ENCODE results near the gene BCL2L2.

BCL2L2 gene

GRCh38 chr14:23326491-23327332, 20.1 kb downstream of the BCL2L2 start:
- DNase-seq: no peak

GRCh38 chr14:23327947-23328744, 21.5 kb downstream of the BCL2L2 start:
- peak; percentile 2 for DNase-seq

- no peak for DNase-seq
Observed at GRCh38 chr14:23335623-23336022, 29.0 kb downstream of the BCL2L2 start.

GRCh38 chr14:23339506-23340268, 33.1 kb downstream of the BCL2L2 start:
- no peak for DNase-seq

- no peak for DNase-seq
Observed at GRCh38 chr14:23344481-23344880, 37.8 kb downstream of the BCL2L2 start.

- DNase-seq: no peak
Observed at GRCh38 chr14:23345987-23346692, 39.5 kb downstream of the BCL2L2 start.

GRCh38 chr14:23346693-23347405, 40.2 kb downstream of the BCL2L2 start:
- no peak for DNase-seq

GRCh38 chr14:23347406-23348296, 41.0 kb downstream of the BCL2L2 start:
- no peak for DNase-seq

GRCh38 chr14:23348297-23348655, 41.6 kb downstream of the BCL2L2 start:
- no peak for DNase-seq

- DNase-seq: no peak
Observed at GRCh38 chr14:23349156-23349845, 42.7 kb downstream of the BCL2L2 start.

- DNase-seq: peak; percentile 45
Observed at GRCh38 chr14:23351681-23352505, 45.3 kb downstream of the BCL2L2 start.

GRCh38 chr14:23352506-23353432, 46.1 kb downstream of the BCL2L2 start, which contains the start of gene SLC22A17:
Gene SLC22A17 (minus strand): TSS chr14:23352887.
- DNase-seq: peak; percentile 59

GRCh38 chr14:23353433-23353780, 46.8 kb downstream of the BCL2L2 start:
- DNase-seq: no peak

GRCh38 chr14:23354990-23355389, 48.4 kb downstream of the BCL2L2 start:
- no peak for DNase-seq

GRCh38 chr14:23355871-23356435, 49.3 kb downstream of the BCL2L2 start:
- DNase-seq: no peak

- no peak for DNase-seq
Observed at GRCh38 chr14:23356662-23357061, 50.0 kb downstream of the BCL2L2 start.

GRCh38 chr14:23357261-23357660, 50.6 kb downstream of the BCL2L2 start:
- no peak for DNase-seq

GRCh38 chr14:23358042-23358441, 51.4 kb downstream of the BCL2L2 start:
- no peak for DNase-seq

Measured in NCI-H524 treated with DMSO at 0.1 percent for 48 hours (cell line).